GM10248 (cell line): Measurements from ENCODE around the gene UQCC2.

ENCODE experiments used
- CTCF ChIA-PET: fragments of 300-600 bp; sonication (Branson Sonifier 250); formaldehyde crosslinking; extraction: SDS; loops from one replicate; lab custom pipeline; 2021; ENCODE audit warnings: antibody characterized with exemption; lab: Yijun Ruan, JAX
- POLR2A ChIA-PET: fragments of 350-650 bp; sonication (Branson Sonifier 250); formaldehyde crosslinking; extraction: SDS; loops from one replicate; lab custom pipeline; 2020; ENCODE audit warnings: antibody characterized with exemption; lab: Yijun Ruan, JAX
- DNase-seq: peaks from one replicate; pipeline ENCODE4 v3.0.0; 2012; ENCODE audit errors: extremely low spot score
- CTCF ChIP-seq: IDR thresholded peaks from 2 replicates; pipeline ENCODE4 v1.5.1; 2012; ENCODE audit warnings: mild to moderate bottlenecking, low read depth; ENCODE audit errors: extremely low read depth, missing control alignments, control extremely low read depth

UQCC2 gene

DNA sequence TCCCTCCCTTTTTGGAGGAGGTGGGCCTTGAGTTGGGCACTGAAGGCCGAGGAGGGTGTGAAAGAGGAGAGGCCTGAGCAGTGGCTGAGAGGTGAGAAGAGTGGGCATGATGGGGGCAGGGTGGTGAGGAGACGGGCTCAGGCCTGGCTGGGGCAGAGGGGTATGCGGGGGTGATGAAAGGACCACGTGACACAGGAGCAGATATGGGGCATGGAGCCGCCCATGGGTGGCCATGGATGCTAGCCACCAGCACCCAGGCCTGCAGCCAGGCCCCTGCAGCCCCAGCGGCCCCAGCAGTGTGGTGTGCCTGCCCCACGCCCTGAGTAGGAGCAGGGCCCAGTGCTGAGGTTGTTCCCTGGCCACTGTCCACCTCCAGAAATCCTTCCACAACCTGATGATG is 26.5 kb downstream of the UQCC2 start:
- ChIA-PET CTCF (interaction anchor here (1.8 kb wide), 1 partner anchor 17 kb away, joined by 4 read pairs; no protein-coding TSS in a partner anchor), POLR2A (no interaction called here)
- no peak for TF ChIP-seq CTCF
- no peak for DNase-seq

DNA sequence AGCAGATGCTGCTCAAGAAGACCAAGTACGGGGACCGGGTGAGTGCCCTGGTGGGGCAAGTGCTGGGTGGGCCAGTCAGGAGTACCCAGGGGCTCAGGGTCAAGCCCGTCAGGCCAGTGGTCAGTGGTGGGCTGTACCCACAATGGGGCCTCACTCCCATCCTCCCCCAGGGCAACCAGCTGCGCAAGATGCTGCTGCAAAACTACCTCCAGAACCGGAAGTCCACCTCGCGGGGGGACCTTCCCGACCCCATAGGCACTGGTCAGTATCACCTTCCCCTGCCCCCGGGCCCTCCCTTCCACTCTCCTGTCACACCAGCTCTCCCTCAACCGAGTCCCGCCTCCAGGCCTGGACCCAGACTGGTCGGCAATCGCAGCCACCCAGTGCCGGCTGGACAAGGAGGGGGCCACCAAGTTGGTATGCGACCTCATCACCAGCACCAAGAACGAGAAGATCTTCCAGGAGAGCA is 27.0 kb downstream of the UQCC2 start:
- POLR2A ChIA-PET = no interaction called here
- CTCF ChIA-PET = interaction anchor here (1.8 kb wide), 1 partner anchor 18 kb away, joined by 4 read pairs; no protein-coding TSS in a partner anchor
- no peak for TF ChIP-seq CTCF
- DNase-seq = no peak

GRCh38 chr6:33683576-33684427 is 27.7 kb downstream of the UQCC2 start:
- CTCF ChIA-PET = interaction anchor here (0.9 to 1.8 kb wide), 3 partner anchors 17 to 19 kb away, joined by 3 to 5 read pairs (median 4); no protein-coding TSS in a partner anchor
- POLR2A ChIA-PET = interaction anchor here (0.6 kb wide), 1 partner anchor 118 kb away, joined by 3 read pairs; no protein-coding TSS in a partner anchor
- TF ChIP-seq CTCF = no peak
- no peak for DNase-seq

DNA sequence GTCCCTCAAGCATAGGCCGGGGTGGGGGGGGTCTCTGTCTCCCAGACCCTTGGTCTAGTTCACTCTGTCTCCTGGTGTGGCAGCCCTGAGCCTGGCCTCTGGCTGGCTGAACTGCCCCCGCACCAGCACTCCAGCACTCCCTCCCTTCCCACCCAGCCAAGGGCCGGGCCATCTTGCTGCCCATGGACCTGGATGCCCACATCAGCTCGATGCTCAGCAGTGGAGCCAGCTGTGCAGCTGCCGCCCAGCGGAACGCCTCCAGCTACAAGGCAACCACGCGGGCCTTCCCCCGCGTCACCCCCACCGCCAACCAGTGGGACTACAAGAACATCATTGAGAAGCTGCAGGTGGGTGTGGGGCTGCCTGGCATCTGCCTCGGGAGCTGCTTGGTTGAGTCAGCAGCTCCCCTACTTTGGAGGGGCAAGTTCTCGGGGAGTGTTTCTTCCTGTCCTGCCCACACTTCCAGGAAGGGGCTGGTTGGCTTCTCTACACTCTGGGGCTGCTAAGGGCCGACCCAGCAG is 28.4 kb downstream of the UQCC2 start:
- DNase-seq = no peak
- no peak for TF ChIP-seq CTCF
- CTCF ChIA-PET = interaction anchor here (0.9 to 1.8 kb wide), 3 partner anchors 18 to 19 kb away, joined by 3 to 5 read pairs (median 4); no protein-coding TSS in a partner anchor

DNA sequence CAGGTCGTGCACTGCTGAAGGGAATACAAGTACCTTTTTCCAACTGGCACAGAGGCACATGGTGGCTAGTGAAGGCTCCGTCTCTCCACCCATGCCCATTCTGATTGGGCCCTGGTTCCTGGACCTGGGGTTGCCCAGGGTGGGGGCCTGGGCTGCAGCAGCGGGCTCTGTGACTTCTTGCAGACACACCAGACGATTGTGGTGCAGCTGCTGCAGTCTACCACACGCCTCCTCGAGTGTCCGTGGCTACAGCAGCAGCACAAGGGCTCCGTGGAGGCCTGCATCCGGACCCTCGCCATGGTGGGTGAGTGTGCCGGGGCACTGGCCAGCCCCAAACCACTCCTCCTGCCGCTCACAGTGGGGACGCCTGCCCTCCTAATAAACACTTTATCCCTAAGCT is 29.2 kb downstream of the UQCC2 start:
- DNase-seq = no peak
- CTCF ChIA-PET = no interaction called here
- POLR2A ChIA-PET = no interaction called here
- TF ChIP-seq CTCF = no peak

More for the DNA sequence above, 28.4 kb downstream of the UQCC2 start:
- POLR2A ChIA-PET = interaction anchor here (0.6 kb wide), 1 partner anchor 117 kb away, joined by 3 read pairs; no protein-coding TSS in a partner anchor

DNA sequence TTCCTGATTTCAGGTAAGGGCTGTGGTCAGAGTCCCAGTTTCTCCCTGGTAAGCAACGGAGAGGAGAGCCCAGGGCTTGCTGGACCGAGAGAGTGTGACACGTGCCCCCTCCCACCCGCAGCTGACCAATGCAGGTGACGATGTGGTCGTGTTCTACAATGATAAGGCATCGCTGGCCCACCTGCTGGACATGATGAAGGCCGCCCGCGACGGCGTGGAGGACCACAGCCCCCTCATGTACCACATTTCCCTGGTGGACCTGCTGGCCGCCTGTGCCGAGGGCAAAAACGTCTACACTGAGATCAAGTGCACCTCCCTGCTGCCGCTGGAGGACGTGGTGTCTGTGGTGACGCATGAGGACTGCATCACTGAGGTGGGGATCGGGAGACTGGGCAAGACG is 31.7 kb downstream of the UQCC2 start:
- no peak for TF ChIP-seq CTCF
- CTCF ChIA-PET = no interaction called here
- DNase-seq = no peak
- POLR2A ChIA-PET = no interaction called here
